CD8-positive, alpha-beta memory T cell (primary cell): ENCODE data around the gene ANGPTL4. TPM values are rescaled to one million over a fixed set of nuclear protein-coding genes. Genes with fewer than 3 reads are reported as not detected.
A peak's percentile ranks its signal among the peaks of the same experiment; 100 is the strongest.

ENCODE experiments used
- CTCF ChIA-PET: fragments of 350-600 bp; sonication (Branson Sonifier 250); formaldehyde crosslinking; loops from one replicate; lab custom pipeline; 2021; ENCODE audit warnings: antibody characterized with exemption; lab: Charles Lee
- POLR2A ChIA-PET: fragments of 350-600 bp; sonication (Branson Sonifier 250); formaldehyde crosslinking; loops from one replicate; lab custom pipeline; 2021; ENCODE audit warnings: antibody characterized with exemption; lab: Charles Lee
- DNase-seq, 5 donors: peaks; one replicate each; pipeline versions ENCODE4 v3.0.0 to v3.0.0-alpha.2; 2020 to 2022; ENCODE audit warnings: mixed read lengths in 1 of 5
- H3K27ac ChIP-seq: one replicate; pipeline ENCODE4 v1.7.0; 2013; ENCODE audit warnings: low read depth, mild to moderate bottlenecking, low read length, moderate library complexity
- H3K27me3 ChIP-seq: 2 replicates; pipeline ENCODE4 v1.7.0; 2013; ENCODE audit warnings: low read length, mild to moderate bottlenecking; ENCODE audit not compliant: insufficient read depth, poor library complexity, severe bottlenecking
- H3K36me3 ChIP-seq: 2 replicates; pipeline ENCODE4 v1.7.0; 2013; ENCODE audit warnings: mild to moderate bottlenecking, low read length, moderate library complexity; ENCODE audit not compliant: insufficient read depth
- H3K4me1 ChIP-seq: 2 replicates; pipeline ENCODE4 v1.7.0; 2013; ENCODE audit warnings: mild to moderate bottlenecking, low read length, moderate library complexity; ENCODE audit not compliant: insufficient read depth
- H3K4me3 ChIP-seq: 2 replicates; pipeline ENCODE4 v1.7.0; 2013; ENCODE audit warnings: mild to moderate bottlenecking, low read length
- H3K9me3 ChIP-seq: 2 replicates; pipeline ENCODE4 v1.7.0; 2013; ENCODE audit warnings: mild to moderate bottlenecking, low read length
- H3K27ac Mint-ChIP-seq, 8 donors: one replicate each; pipeline ENCODE4 v1.8.0; 2020 to 2021; ENCODE audit warnings: mixed read lengths in 8 of 8, mild to moderate bottlenecking in 6 of 8, inconsistent platforms in 3 of 8, moderate library complexity in 3 of 8
- H3K27me3 Mint-ChIP-seq, 2 donors: one replicate each; pipeline ENCODE4 v1.8.0; 2020 to 2021; ENCODE audit warnings: mixed read lengths in 2 of 2, mild to moderate bottlenecking in 1 of 2, moderate library complexity in 1 of 2
- H3K36me3 Mint-ChIP-seq, 3 donors: one replicate each; pipeline ENCODE4 v1.8.0; 2020 to 2021; ENCODE audit warnings: mixed read lengths in 3 of 3, inconsistent platforms in 1 of 3, mild to moderate bottlenecking in 1 of 3
- H3K4me1 Mint-ChIP-seq, 3 donors: one replicate each; pipeline ENCODE4 v1.8.0; 2020 to 2021; ENCODE audit warnings: mixed read lengths in 3 of 3, inconsistent platforms in 1 of 3, mild to moderate bottlenecking in 1 of 3
- H3K4me3 Mint-ChIP-seq, 7 donors: one replicate each; pipeline ENCODE4 v1.8.0; 2020 to 2021; ENCODE audit warnings: mixed read lengths in 7 of 7, mild to moderate bottlenecking in 6 of 7, moderate library complexity in 4 of 7, inconsistent platforms in 2 of 7
- H3K9me3 Mint-ChIP-seq, 5 donors: one replicate each; pipeline ENCODE4 v1.8.0; 2020 to 2022; ENCODE audit warnings: mixed read lengths in 5 of 5, mild to moderate bottlenecking in 3 of 5, moderate library complexity in 2 of 5, inconsistent platforms in 1 of 5
- polyA plus RNA-seq: library from polyadenylated mRNA; unstranded; fragments of 300-500 nt; fragmentation: Illumina TruSeq; gene quantifications from one replicate; pipeline ENCODE4 v1.2.3, GENCODE V29; 2021
- total RNA-seq, 2 experiments: library from RNA; stranded (reverse); gene quantifications; one replicate each; pipeline ENCODE4 v1.2.3, GENCODE V29; 2021

ANGPTL4 gene
- total and polyA plus RNA-seq, 3 experiments from 2014 or later = 0.28 TPM; not detected in 2

DNA sequence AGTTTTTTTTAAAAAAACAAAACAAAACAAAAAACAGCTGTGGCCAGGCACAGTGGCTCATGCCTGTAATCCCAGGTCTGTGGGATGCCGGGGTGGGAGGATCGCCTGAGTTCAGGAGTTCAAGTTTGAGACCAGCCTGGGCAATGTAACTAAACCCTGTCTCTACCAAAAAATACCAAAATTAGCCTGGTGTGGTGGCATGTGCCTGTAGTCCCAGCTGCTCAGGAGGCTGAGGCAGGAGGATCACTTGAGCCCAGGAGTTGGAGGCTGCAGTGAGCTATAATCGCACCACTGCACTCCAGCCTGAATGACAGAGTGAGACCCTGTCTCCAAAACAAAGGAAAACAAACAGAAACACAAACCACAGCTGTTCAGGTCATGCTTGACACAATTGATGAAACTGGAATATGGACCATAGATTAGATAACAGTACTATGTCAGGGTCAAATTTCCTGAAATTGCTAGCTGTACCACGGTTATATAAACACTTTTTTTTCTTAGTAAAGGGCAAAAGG lies 6.9 kb upstream of the ANGPTL4 start:
- Mint-ChIP-seq H3K36me3 (no peaks in the 10 kb centered on the region), H3K27ac (peak overlapping the region in 1 of 8 donors; percentile 47), H3K4me3 (no peak overlapping the region), H3K9me3 (peaks cover 0 to 2% (median 0%) of the 10 kb centered on the region in 5 donors), H3K4me1 (peaks cover 2 to 4% (median 3%) of the 10 kb centered on the region in 3 donors), H3K27me3 (peaks cover 10 to 15% of the 10 kb centered on the region in 2 donors)
- H3K36me3 ChIP-seq = no peaks in the 10 kb centered on the region
- no peak overlapping the region for H3K27ac ChIP-seq
- peaks cover 6% of the 10 kb centered on the region for H3K4me1 ChIP-seq
- no peak for DNase-seq
- ChIA-PET POLR2A (no interaction called here), CTCF (interaction anchor here (1.5 kb wide), 1 partner anchor 48 kb away, joined by 3 read pairs; no protein-coding TSS in a partner anchor)
- H3K4me3 ChIP-seq = no peak overlapping the region
- H3K27me3 ChIP-seq = peaks cover 4% of the 10 kb centered on the region
- no peaks in the 10 kb centered on the region for H3K9me3 ChIP-seq

DNA sequence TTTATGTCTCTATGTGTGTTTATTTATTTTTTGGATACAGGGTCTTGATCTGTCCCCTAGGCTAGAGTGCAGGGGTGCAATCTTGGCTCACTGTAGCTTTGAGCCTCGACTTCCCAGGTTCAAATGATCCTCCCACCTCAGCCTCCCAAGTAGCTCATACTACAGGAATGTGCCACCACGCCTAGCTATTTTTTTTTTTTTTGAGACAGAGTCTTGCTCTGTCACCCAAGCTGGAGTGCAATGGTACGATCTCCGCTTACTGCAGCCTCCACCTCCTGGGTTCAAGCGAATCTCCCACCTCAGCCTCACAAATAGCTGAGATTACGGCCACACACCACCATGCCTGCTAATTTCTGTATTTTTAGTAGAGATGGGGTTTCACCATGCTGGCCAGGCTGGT lies 5.0 kb upstream of the ANGPTL4 start:
- no peak overlapping the region for H3K27ac Mint-ChIP-seq
- peaks cover 8% of the 10 kb centered on the region for H3K4me1 ChIP-seq
- POLR2A ChIA-PET = interaction anchor here (0.6 kb wide), 1 partner anchor 91 kb away, joined by 6 read pairs; no protein-coding TSS in a partner anchor
- peaks cover 0 to 2% (median 0%) of the 10 kb centered on the region in 5 donors for H3K9me3 Mint-ChIP-seq
- peaks cover 12% of the 10 kb centered on the region for H3K27me3 ChIP-seq
- no peaks in the 10 kb centered on the region for H3K9me3 ChIP-seq
- H3K27me3 Mint-ChIP-seq = peaks cover 12 to 20% of the 10 kb centered on the region in 2 donors
- no peaks in the 10 kb centered on the region for H3K36me3 Mint-ChIP-seq
- no peaks in the 10 kb centered on the region for H3K36me3 ChIP-seq
- H3K4me3 Mint-ChIP-seq = no peak overlapping the region
- no peak overlapping the region for H3K4me3 ChIP-seq
- CTCF ChIA-PET = no interaction called here
- no peak for DNase-seq
- peaks cover 2 to 13% (median 12%) of the 10 kb centered on the region in 3 donors for H3K4me1 Mint-ChIP-seq
- H3K27ac ChIP-seq = no peak overlapping the region

DNA sequence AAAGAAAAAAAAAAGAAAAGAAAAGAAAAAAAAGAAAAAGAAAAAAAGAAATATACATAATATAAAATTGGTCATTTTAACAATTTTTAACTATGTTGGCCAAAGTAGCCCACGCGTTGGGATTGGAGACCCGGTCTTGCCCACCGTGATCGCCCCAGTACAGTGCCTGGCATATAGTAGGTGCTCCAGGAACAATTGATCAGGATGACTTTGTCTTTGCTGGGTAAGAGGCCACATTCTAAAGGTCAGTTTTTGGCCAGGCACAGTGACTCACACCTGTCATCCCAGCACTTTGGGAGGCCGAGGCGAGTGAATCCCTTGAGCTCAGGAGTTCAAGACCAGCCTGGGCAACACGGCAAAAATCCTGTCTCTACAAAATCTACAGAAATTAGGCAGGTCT lies 3.8 kb upstream of the ANGPTL4 start:
- peaks cover 0 to 2% (median 0%) of the 10 kb centered on the region in 5 donors for H3K9me3 Mint-ChIP-seq
- Histone ChIP-seq H3K27me3 (peaks cover 12% of the 10 kb centered on the region), H3K4me3 (no peak overlapping the region), H3K4me1 (peaks cover 5% of the 10 kb centered on the region), H3K27ac (no peak overlapping the region), H3K9me3 (no peaks in the 10 kb centered on the region), H3K36me3 (no peaks in the 10 kb centered on the region)
- no peak overlapping the region for H3K27ac Mint-ChIP-seq
- ChIA-PET POLR2A (no interaction called here), CTCF (interaction anchor here (1.1 kb wide), 1 partner anchor 10 kb away, joined by 3 read pairs; no protein-coding TSS in a partner anchor)
- H3K4me3 Mint-ChIP-seq = no peak overlapping the region
- DNase-seq = no peak
- no peaks in the 10 kb centered on the region for H3K36me3 Mint-ChIP-seq
- peaks cover 4 to 15% (median 14%) of the 10 kb centered on the region in 3 donors for H3K4me1 Mint-ChIP-seq
- H3K27me3 Mint-ChIP-seq = peaks cover 14 to 23% of the 10 kb centered on the region in 2 donors

DNA sequence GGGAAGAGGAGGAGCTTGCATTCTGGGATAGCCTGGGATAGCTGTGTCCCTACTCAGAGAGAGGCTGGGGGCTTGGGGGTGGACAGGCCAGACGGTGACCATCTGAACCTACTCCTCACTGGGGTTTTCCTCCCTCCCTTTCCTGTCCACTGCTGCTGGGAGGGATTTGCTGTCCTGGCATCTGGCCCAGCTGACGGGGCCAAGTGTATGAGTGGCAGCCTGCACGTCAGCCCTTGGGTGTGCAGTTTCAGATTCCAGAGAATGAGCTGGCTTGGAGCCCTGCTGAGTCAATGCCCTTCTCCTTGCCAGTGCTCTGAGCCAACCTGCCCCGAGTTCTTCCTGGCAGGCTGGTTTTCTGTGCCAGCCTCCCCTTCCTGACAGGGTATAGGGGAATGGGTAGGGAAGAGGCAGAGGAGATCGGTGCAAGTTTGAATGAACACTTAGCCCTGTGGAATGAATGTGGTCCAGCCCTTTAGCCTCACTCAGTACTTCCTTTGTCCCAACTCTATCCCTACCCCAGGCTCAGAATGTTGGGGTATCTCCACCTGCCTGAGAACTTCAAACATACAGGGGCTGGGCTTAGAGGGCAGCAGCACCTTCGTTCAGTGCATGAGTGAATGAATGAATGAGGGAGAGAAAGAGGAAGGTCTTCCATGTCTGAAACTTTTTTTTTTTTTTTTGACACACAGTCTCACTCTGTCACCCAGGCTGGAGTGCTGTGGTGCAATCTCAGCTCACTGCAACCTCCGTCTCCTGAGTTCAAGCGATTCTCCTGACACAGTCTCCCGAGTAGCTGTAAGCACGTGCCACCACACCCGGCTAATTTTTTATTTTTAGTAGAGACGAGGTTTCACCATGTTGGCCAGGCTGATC lies 1.8 kb upstream of the ANGPTL4 start:
- Mint-ChIP-seq H3K36me3 (no peaks in the 10 kb centered on the region), H3K4me3 (peak overlapping the region in 1 of 7 donors; percentile 24), H3K4me1 (peaks cover 4 to 15% (median 14%) of the 10 kb centered on the region in 3 donors)

DNA sequence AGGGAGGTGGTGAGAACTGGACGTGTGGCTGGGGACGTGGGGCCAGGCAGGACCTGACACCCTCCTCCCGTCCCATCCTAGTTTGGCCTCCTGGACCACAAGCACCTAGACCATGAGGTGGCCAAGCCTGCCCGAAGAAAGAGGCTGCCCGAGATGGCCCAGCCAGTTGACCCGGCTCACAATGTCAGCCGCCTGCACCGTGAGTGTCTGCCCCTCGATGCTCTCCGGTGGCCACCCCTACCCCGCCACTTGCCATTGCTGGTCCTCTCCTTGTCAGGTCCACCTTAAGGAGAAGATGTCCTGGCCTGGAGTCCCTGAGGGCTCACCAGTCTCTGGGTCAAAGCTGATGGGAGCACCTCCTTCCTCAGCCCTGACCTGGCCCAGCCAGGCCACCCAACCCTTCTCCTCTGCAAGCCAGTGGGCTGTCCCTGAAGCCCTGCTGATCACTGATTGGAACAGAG lies 2.2 kb downstream of the ANGPTL4 start:
- DNase-seq = no peak
- H3K36me3 Mint-ChIP-seq = no peaks in the 10 kb centered on the region
- H3K27me3 Mint-ChIP-seq = peaks cover 26 to 51% of the 10 kb centered on the region in 2 donors
- H3K4me3 Mint-ChIP-seq = peak overlapping the region in 2 of 7 donors; percentile 5 to 24
- peaks cover 12% of the 10 kb centered on the region for H3K27me3 ChIP-seq
- POLR2A ChIA-PET = no interaction called here
- no peaks in the 10 kb centered on the region for H3K9me3 Mint-ChIP-seq
- no peak overlapping the region for H3K4me3 ChIP-seq
- H3K27ac Mint-ChIP-seq = no peak overlapping the region
- no peaks in the 10 kb centered on the region for H3K9me3 ChIP-seq
- no peak overlapping the region for H3K27ac ChIP-seq
- CTCF ChIA-PET = interaction anchor here (2.2 kb wide), 1 partner anchor 12 kb away, joined by 11 read pairs; no protein-coding TSS in a partner anchor
- H3K36me3 ChIP-seq = no peaks in the 10 kb centered on the region
- H3K4me1 ChIP-seq = peaks cover 5% of the 10 kb centered on the region
- H3K4me1 Mint-ChIP-seq = peaks cover 4 to 15% (median 14%) of the 10 kb centered on the region in 3 donors

More for the DNA sequence above, 1.8 kb upstream of the ANGPTL4 start:
- Mint-ChIP-seq H3K27me3 (peaks cover 26 to 38% of the 10 kb centered on the region in 2 donors), H3K9me3 (peaks cover 0 to 2% (median 0%) of the 10 kb centered on the region in 5 donors), H3K27ac (no peak overlapping the region)
- Histone ChIP-seq H3K36me3 (no peaks in the 10 kb centered on the region), H3K4me3 (no peak overlapping the region), H3K27ac (no peak overlapping the region), H3K9me3 (no peaks in the 10 kb centered on the region), H3K4me1 (peaks cover 5% of the 10 kb centered on the region), H3K27me3 (peaks cover 12% of the 10 kb centered on the region)
- ChIA-PET CTCF (interaction anchor here (2.1 kb wide), 1 partner anchor 8 kb away, joined by 6 read pairs; no protein-coding TSS in a partner anchor), POLR2A (interaction anchor here (0.6 kb wide), 1 partner anchor 18 kb away, joined by 3 read pairs; no protein-coding TSS in a partner anchor)
- DNase-seq = no peak

DNA sequence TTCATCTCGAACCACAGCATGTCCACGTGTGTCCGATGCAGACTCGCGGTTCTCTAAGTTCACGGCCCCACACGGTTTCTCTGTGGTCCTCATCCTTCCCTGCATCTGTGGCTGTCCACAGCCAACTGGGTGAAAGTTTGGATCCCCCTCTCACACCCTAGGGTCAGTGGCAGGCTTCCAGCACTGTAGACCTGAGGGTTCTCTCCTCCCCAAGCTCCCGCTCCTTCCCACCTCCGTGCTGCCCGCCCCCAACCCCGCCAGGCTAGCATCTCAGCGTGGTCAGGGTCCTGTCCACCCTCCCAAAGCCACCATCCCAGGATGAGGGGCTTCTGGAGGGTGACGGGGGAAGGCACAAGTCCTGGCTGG lies 3.0 kb downstream of the ANGPTL4 start:
- no peaks in the 10 kb centered on the region for H3K9me3 ChIP-seq
- H3K4me3 Mint-ChIP-seq = no peak overlapping the region
- ChIA-PET CTCF (interaction anchor here (2.2 kb wide), 1 partner anchor 13 kb away, joined by 11 read pairs; no protein-coding TSS in a partner anchor), POLR2A (no interaction called here)
- no peak overlapping the region for H3K4me3 ChIP-seq
- H3K36me3 Mint-ChIP-seq = no peaks in the 10 kb centered on the region
- H3K4me1 Mint-ChIP-seq = peaks cover 4 to 15% (median 14%) of the 10 kb centered on the region in 3 donors
- no peak overlapping the region for H3K27ac Mint-ChIP-seq
- H3K4me1 ChIP-seq = peaks cover 5% of the 10 kb centered on the region
- peaks cover 23 to 46% of the 10 kb centered on the region in 2 donors for H3K27me3 Mint-ChIP-seq
- no peaks in the 10 kb centered on the region for H3K36me3 ChIP-seq
- H3K9me3 Mint-ChIP-seq = no peaks in the 10 kb centered on the region
- no peak overlapping the region for H3K27ac ChIP-seq
- no peak for DNase-seq
- H3K27me3 ChIP-seq = peaks cover 9% of the 10 kb centered on the region

DNA sequence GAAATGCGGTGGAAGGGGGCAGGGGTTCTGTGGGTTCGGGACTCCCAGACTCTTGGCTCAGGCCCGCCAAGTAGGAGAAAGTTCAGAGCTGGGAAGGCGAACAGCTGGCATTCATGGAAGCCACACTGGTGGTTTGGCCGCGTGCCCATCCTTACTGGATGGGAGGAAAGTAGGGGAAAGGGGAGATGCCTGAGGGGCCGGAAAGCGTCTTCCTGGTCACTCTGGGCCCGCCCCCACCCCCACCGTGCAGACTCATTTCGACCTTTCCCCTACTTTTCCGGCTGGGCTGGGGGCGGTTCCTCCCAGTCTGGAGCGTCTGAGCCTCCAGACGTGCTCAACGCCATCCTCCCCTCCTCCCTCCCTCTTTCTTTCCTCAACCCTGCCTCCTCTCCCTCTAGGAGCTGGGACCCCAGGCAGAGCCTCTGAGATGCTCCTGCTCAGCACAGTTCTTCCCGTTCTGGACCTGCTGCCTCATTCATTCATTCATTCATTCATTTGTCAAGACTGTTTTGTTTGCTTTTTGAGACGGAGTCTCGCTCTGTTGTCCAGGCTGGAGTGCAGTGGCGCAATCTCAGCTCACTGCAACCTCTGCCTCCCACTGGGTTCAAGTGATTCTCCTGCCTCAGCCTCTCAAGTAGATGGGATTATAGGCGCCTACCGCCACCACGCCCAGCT lies 3.5 kb downstream of the ANGPTL4 start:
- Mint-ChIP-seq H3K27me3 (peaks cover 20 to 46% of the 10 kb centered on the region in 2 donors), H3K4me1 (peaks cover 4 to 15% (median 14%) of the 10 kb centered on the region in 3 donors), H3K36me3 (no peaks in the 10 kb centered on the region), H3K4me3 (peak overlapping the region in 1 of 7 donors; percentile 48), H3K9me3 (no peaks in the 10 kb centered on the region), H3K27ac (no peak overlapping the region)
- ChIA-PET POLR2A (no interaction called here), CTCF (interaction anchor here (2.4 kb wide), 1 partner anchor 14 kb away, joined by 10 read pairs; no protein-coding TSS in a partner anchor)
- peaks cover 5% of the 10 kb centered on the region for H3K4me1 ChIP-seq
- no peak overlapping the region for H3K4me3 ChIP-seq
- no peaks in the 10 kb centered on the region for H3K9me3 ChIP-seq
- no peak overlapping the region for H3K27ac ChIP-seq
- DNase-seq = no peak
- peaks cover 7% of the 10 kb centered on the region for H3K27me3 ChIP-seq
- H3K36me3 ChIP-seq = no peaks in the 10 kb centered on the region
